Measurements from ENCODE around the gene B9D1. TPM values are rescaled to one million over a fixed set of nuclear protein-coding genes. Genes with fewer than 3 reads are reported as not detected.

The B9D1 gene
- total and polyA plus RNA-seq, 9 of the 15 experiments (the other 6 are each of a cell fraction or from before 2014, with no cell fraction given) = 8.9 to 28.0 (median 17.9) TPM

DNA sequence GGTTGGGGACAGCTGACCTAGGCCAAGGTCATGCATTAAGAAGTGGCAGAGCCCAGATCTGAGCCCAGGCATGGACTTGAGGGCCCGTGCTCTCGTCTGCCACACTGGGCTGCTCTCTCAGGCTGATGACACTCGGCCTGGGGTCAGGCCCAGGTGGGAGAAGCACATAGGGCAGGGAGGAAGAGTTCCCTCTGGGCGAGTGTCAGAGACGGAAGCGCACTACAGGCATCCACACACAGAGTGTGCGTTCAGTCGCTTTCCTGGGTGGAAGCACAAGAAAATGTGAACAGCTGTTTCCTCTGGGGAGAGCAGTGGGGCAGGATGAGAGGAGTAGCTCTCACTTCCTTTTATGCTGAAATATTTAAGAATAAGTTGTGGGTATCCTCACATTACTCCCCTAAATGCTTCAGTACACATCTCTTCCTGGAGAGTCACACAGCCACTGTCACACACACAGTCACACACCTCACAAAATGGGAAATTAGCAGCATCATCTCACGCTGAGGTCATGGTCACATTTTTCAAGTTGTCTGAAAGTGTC, 59.7 kb downstream of the B9D1 start (continued):
- TF ChIP-seq GABPA (tag; conservative IDR thresholded peaks at IDR 0.05; ENCODE audit: low read depth) (no peak), CBX3 (IDR thresholded peaks at IDR 0.05; ENCODE audit: borderline replicate concordance in 1 of 2, low read length in 2 of 2) (no peak), FOXJ3 (CRISPR knock-in tag; IDR thresholded peaks at IDR 0.05) (no peak), NR2F6 (CRISPR knock-in tag; IDR thresholded peaks at IDR 0.05) (no peak), FIP1L1 (IDR thresholded peaks at IDR 0.05; ENCODE audit: low read depth, low read length, poor library complexity, severe bottlenecking) (no peak), MAFG (tag; conservative IDR thresholded peaks at IDR 0.05) (no peak), ATF7 (IDR thresholded peaks at IDR 0.05) (no peak), EGR1 (conservative IDR thresholded peaks at IDR 0.05) (no peak), PRMT5 (CRISPR knock-in tag; IDR thresholded peaks at IDR 0.05) (no peak), TFAM (CRISPR knock-in tag; conservative IDR thresholded peaks at IDR 0.05) (no peak)
- TF ChIP-seq, protein P1, sequence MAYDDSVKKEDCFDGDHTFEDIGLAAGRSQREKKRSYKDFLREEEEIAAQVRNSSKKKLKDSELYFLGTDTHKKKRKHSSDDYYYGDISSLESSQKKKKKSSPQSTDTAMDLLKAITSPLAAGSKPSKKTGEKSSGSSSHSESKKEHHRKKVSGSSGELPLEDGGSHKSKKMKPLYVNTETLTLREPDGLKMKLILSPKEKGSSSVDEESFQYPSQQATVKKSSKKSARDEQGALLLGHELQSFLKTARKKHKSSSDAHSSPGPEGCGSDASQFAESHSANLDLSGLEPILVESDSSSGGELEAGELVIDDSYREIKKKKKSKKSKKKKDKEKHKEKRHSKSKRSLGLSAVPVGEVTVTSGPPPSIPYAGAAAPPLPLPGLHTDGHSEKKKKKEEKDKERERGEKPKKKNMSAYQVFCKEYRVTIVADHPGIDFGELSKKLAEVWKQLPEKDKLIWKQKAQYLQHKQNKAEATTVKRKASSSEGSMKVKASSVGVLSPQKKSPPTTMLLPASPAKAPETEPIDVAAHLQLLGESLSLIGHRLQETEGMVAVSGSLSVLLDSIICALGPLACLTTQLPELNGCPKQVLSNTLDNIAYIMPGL (CRISPR knock-in tag; IDR thresholded peaks at IDR 0.05) = no peak
- TF ChIP-seq, protein P2, sequence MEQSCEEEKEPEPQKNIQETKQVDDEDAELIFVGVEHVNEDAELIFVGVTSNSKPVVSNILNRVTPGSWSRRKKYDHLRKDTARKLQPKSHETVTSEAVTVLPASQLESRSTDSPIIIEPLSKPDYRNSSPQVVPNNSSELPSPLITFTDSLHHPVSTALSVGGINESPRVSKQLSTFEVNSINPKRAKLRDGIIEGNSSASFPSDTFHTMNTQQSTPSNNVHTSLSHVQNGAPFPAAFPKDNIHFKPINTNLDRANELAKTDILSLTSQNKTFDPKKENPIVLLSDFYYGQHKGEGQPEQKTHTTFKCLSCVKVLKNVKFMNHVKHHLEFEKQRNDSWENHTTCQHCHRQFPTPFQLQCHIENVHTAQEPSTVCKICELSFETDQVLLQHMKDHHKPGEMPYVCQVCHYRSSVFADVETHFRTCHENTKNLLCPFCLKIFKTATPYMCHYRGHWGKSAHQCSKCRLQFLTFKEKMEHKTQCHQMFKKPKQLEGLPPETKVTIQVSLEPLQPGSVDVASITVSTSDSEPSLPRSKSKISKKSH (CRISPR knock-in tag; IDR thresholded peaks at IDR 0.05) = no peak
- TF ChIP-seq, protein P3, sequence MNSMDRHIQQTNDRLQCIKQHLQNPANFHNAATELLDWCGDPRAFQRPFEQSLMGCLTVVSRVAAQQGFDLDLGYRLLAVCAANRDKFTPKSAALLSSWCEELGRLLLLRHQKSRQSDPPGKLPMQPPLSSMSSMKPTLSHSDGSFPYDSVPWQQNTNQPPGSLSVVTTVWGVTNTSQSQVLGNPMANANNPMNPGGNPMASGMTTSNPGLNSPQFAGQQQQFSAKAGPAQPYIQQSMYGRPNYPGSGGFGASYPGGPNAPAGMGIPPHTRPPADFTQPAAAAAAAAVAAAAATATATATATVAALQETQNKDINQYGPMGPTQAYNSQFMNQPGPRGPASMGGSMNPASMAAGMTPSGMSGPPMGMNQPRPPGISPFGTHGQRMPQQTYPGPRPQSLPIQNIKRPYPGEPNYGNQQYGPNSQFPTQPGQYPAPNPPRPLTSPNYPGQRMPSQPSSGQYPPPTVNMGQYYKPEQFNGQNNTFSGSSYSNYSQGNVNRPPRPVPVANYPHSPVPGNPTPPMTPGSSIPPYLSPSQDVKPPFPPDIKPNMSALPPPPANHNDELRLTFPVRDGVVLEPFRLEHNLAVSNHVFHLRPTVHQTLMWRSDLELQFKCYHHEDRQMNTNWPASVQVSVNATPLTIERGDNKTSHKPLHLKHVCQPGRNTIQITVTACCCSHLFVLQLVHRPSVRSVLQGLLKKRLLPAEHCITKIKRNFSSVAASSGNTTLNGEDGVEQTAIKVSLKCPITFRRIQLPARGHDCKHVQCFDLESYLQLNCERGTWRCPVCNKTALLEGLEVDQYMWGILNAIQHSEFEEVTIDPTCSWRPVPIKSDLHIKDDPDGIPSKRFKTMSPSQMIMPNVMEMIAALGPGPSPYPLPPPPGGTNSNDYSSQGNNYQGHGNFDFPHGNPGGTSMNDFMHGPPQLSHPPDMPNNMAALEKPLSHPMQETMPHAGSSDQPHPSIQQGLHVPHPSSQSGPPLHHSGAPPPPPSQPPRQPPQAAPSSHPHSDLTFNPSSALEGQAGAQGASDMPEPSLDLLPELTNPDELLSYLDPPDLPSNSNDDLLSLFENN (IDR thresholded peaks at IDR 0.05; ENCODE audit: low read depth in 2 of 2, low read length in 2 of 2) = no peak

Measured in K562 (cell line).